ENCODE data around the gene AKIRIN1. TPM values are rescaled to one million over a fixed set of nuclear protein-coding genes. Genes with fewer than 3 reads are reported as not detected.

The AKIRIN1 gene
- total RNA-seq, 1 experiment from 2014 or later, result 68.4 TPM

DNA sequence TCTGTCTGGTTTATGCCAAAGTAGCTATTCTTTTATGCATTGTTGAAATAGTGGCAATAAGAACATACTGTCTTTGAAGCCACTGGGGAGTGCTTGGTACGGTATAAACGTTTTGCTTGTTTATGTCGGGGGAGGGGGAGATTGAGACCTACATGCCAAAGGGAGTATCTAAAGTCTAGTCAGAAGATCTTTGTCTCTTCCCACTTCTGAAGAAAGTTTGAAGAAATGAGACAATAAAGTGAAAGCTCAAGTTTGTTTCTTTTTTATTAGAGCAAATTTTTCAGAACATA, 6.8 kb downstream of the AKIRIN1 start:
- Mint-ChIP-seq H3K4me3 (ENCODE audit: unreplicated experiment) (no peak overlapping the region), H3K36me3 (ENCODE audit: insufficient read depth, unreplicated experiment) (peaks cover 83% of the 10 kb centered on the region), H3K9me3 (ENCODE audit: unreplicated experiment) (no peaks in the 10 kb centered on the region), H3K27me3 (ENCODE audit: insufficient read depth, unreplicated experiment) (no peaks in the 10 kb centered on the region), H3K4me1 (ENCODE audit: low read depth, unreplicated experiment) (peaks cover 10% of the 10 kb centered on the region), H3K27ac (ENCODE audit: unreplicated experiment) (no peak overlapping the region)
- 0 out of 2 replicates have a peak, but pooled peaks cover 1% of the 10 kb centered on the region for H3K36me3 ChIP-seq (ENCODE audit: control insufficient read depth, insufficient read depth, low read length)
- no peaks in the 10 kb centered on the region for H3K27me3 ChIP-seq (replicated peaks; ENCODE audit: control insufficient read depth, insufficient read depth, low read length)
- TF ChIP-seq, protein P1, sequence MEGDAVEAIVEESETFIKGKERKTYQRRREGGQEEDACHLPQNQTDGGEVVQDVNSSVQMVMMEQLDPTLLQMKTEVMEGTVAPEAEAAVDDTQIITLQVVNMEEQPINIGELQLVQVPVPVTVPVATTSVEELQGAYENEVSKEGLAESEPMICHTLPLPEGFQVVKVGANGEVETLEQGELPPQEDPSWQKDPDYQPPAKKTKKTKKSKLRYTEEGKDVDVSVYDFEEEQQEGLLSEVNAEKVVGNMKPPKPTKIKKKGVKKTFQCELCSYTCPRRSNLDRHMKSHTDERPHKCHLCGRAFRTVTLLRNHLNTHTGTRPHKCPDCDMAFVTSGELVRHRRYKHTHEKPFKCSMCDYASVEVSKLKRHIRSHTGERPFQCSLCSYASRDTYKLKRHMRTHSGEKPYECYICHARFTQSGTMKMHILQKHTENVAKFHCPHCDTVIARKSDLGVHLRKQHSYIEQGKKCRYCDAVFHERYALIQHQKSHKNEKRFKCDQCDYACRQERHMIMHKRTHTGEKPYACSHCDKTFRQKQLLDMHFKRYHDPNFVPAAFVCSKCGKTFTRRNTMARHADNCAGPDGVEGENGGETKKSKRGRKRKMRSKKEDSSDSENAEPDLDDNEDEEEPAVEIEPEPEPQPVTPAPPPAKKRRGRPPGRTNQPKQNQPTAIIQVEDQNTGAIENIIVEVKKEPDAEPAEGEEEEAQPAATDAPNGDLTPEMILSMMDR (IDR thresholded peaks at IDR 0.05; ENCODE audit: insufficient read depth in 1 of 2, low read depth in 1 of 2, low read length in 1 of 2, severe bottlenecking in 1 of 2, unreplicated experiment in 1 of 2), result no peak
- ChIA-PET CTCF (no interaction called here), POLR2A (no interaction called here)
- intact Hi-C loops (cut with micrococcal nuclease; ENCODE audit: unreplicated experiment), result no loop called here
- H3K4me1 ChIP-seq, result 0 out of 2 replicates have a peak, but pooled peaks cover 3% of the 10 kb centered on the region
- DNase-seq, result no peak
- H3K4me3 ChIP-seq (ENCODE audit: low read depth, low read length), result no peak overlapping the region
- BruUV-seq (replicated peaks), result no TSS peak
- no peaks in the 10 kb centered on the region for H3K9me3 ChIP-seq

DNA sequence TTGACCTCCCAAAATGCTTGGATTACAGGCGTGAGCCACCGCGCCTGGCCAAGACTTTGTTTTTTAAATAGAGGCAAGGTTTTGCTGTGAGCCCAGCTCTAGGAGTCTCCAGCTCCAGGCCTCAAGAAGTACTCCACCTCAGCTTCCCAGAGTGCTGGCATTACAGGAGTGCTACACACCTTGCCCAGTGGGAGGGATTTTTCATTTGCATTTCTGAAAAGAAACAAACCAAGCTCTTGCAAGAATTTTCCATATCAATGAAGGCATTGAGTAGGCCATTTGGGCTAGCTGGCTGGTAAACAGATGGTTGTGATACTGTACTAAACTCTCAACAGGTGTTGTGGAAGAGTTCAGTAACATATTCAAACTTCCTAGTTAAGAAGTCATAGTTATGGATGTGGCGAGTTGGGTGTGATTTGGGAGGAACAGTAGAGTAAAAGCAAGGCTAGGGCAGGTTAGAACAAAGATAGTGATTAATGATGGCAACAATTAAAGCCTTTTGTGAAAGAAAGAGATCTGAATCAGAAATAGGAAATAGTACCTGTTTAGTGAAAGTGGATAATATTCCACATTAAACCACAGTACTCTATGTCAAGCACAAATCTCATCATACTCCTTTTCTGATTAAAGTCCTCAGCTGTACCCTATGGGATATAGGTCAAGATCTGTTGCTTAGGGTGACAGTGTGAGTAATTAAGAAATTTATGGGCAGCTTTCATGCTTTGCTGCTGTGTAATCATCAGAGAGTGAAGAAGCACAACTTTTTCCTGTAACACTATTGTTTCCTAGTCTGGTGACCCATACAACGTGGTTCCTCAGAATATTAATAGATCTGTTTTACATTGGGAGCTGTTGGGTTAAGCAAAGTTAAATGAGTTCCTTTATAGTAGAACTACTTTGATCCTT, 10.7 kb downstream of the AKIRIN1 start:
- Mint-ChIP-seq H3K27ac (ENCODE audit: unreplicated experiment) (no peak overlapping the region), H3K36me3 (ENCODE audit: insufficient read depth, unreplicated experiment) (peaks cover 86% of the 10 kb centered on the region), H3K9me3 (ENCODE audit: unreplicated experiment) (no peaks in the 10 kb centered on the region), H3K4me3 (ENCODE audit: unreplicated experiment) (no peak overlapping the region), H3K27me3 (ENCODE audit: insufficient read depth, unreplicated experiment) (no peaks in the 10 kb centered on the region), H3K4me1 (ENCODE audit: low read depth, unreplicated experiment) (no peaks in the 10 kb centered on the region)
- H3K36me3 ChIP-seq (ENCODE audit: control insufficient read depth, insufficient read depth, low read length), result 0 out of 2 replicates have a peak, but pooled peaks cover 1% of the 10 kb centered on the region
- no peaks in the 10 kb centered on the region for H3K4me1 ChIP-seq
- H3K4me3 ChIP-seq (ENCODE audit: low read depth, low read length), result no peak overlapping the region
- TF ChIP-seq, protein P1 (IDR thresholded peaks at IDR 0.05; ENCODE audit: insufficient read depth in 1 of 2, low read depth in 1 of 2, low read length in 1 of 2, severe bottlenecking in 1 of 2, unreplicated experiment in 1 of 2), result no peak
- no peak for DNase-seq
- intact Hi-C loops (cut with micrococcal nuclease; ENCODE audit: unreplicated experiment), result no loop called here
- H3K9me3 ChIP-seq, result no peaks in the 10 kb centered on the region
- POLR2A ChIA-PET, result no interaction called here
- CTCF ChIA-PET, result no interaction called here
- no TSS peak for BruUV-seq (replicated peaks)
- H3K27me3 ChIP-seq (replicated peaks; ENCODE audit: control insufficient read depth, insufficient read depth, low read length), result no peaks in the 10 kb centered on the region

DNA sequence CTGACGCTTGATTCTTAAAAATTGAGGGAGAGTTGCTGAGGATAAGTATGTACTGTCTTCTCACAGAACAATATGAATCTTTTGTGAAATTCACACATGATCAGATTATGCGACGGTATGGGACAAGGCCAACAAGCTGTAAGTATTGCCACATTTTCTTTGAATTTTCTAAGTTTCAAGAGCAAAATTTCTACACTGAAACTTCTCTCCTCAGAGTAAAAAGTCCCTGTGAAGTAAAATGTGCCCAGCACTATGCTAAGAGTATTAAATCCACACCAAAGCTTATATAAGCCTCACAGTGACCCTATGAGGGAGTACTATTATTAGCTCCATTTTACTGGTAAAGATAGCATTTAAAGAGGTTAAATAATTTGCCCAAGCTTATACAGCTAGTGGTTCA, 12.2 kb downstream of the AKIRIN1 start:
- Mint-ChIP-seq H3K36me3 (ENCODE audit: insufficient read depth, unreplicated experiment) (peaks cover 87% of the 10 kb centered on the region), H3K4me1 (ENCODE audit: low read depth, unreplicated experiment) (no peaks in the 10 kb centered on the region), H3K27ac (ENCODE audit: unreplicated experiment) (no peak overlapping the region), H3K9me3 (ENCODE audit: unreplicated experiment) (no peaks in the 10 kb centered on the region), H3K4me3 (ENCODE audit: unreplicated experiment) (no peak overlapping the region), H3K27me3 (ENCODE audit: insufficient read depth, unreplicated experiment) (no peaks in the 10 kb centered on the region)
- Histone ChIP-seq H3K4me1 (no peaks in the 10 kb centered on the region), H3K27me3 (replicated peaks; ENCODE audit: control insufficient read depth, insufficient read depth, low read length) (no peaks in the 10 kb centered on the region), H3K9me3 (no peaks in the 10 kb centered on the region), H3K4me3 (ENCODE audit: low read depth, low read length) (no peak overlapping the region), H3K36me3 (ENCODE audit: control insufficient read depth, insufficient read depth, low read length) (0 out of 2 replicates have a peak, but pooled peaks cover 1% of the 10 kb centered on the region)
- BruUV-seq (replicated peaks), result no TSS peak
- TF ChIP-seq, protein P1 (IDR thresholded peaks at IDR 0.05; ENCODE audit: insufficient read depth in 1 of 2, low read depth in 1 of 2, low read length in 1 of 2, severe bottlenecking in 1 of 2, unreplicated experiment in 1 of 2), result no peak
- CTCF ChIA-PET, result no interaction called here
- DNase-seq, result no peak
- intact Hi-C loops (cut with micrococcal nuclease; ENCODE audit: unreplicated experiment), result no loop called here
- POLR2A ChIA-PET, result no interaction called here
